Kidney (tissue), 14 donors: ENCODE results near the gene BHMT2. TPM values are rescaled to one million over a fixed set of nuclear protein-coding genes. Genes with fewer than 3 reads are reported as not detected.

ENCODE experiments used
- DNase-seq, 5 donors: peaks; one replicate each; pipeline ENCODE4 v3.0.0-alpha.2; 2013 to 2020
- FAIRE-seq: peaks from 2 replicates; lab custom pipeline; 2012; peaks lifted over from hg19 to GRCh38; lab: Jason Lieb, UNC
- H3K27ac ChIP-seq, 2 donors: one replicate each; pipeline ENCODE4 v1.7.0; 2013; ENCODE audit warnings: low read depth in 2 of 2, low read length in 2 of 2, inconsistent platforms in 1 of 2
- H3K27me3 ChIP-seq: one replicate; pipeline ENCODE4 v1.7.1; 2013; ENCODE audit warnings: low read length, inconsistent platforms; ENCODE audit not compliant: control insufficient read depth, insufficient read depth
- H3K36me3 ChIP-seq, 3 donors: one replicate each; pipeline versions ENCODE4 v1.7.0 to v1.7.1; 2013; ENCODE audit warnings: low read length in 3 of 3, control low read depth in 1 of 3, inconsistent platforms in 1 of 3; ENCODE audit not compliant: insufficient read depth in 3 of 3, control insufficient read depth in 2 of 3
- H3K4me1 ChIP-seq, 3 donors: one replicate each; pipeline versions ENCODE4 v1.7.0 to v1.7.1; 2013; ENCODE audit warnings: low read length in 3 of 3, inconsistent platforms in 1 of 3, low read depth in 1 of 3; ENCODE audit not compliant: control insufficient read depth in 2 of 3, insufficient read depth in 2 of 3
- H3K4me3 ChIP-seq, 3 donors: one replicate each; pipeline versions ENCODE4 v1.7.0 to v1.8.1; 2013; ENCODE audit warnings: low read length in 3 of 3, control low read depth in 1 of 3, inconsistent platforms in 1 of 3
- H3K9ac ChIP-seq, 3 donors: one replicate each; pipeline versions ENCODE4 v1.7.0 to v1.7.1; 2013; ENCODE audit warnings: low read length in 3 of 3, control low read depth in 1 of 3, inconsistent platforms in 1 of 3
- H3K9me3 ChIP-seq, 3 donors: one replicate each; pipeline versions ENCODE4 v1.7.0 to v1.7.1; 2013; ENCODE audit warnings: low read length in 3 of 3, control low read depth in 1 of 3, inconsistent platforms in 1 of 3; ENCODE audit not compliant: control insufficient read depth in 2 of 3, insufficient read depth in 1 of 3
- CTCF ChIP-seq: IDR thresholded peaks from 3 replicates; pipeline ENCODE4 v1.5.1; 2012; ENCODE audit warnings: mild to moderate bottlenecking, moderate library complexity, borderline replicate concordance; ENCODE audit not compliant: insufficient read depth; ENCODE audit errors: extremely low read depth
- intact Hi-C: fragments of 100-400 bp; cut with DNase I; formaldehyde crosslinking; loops from one replicate; pipeline ENCODE4 v1.11.1; 2022
- polyA plus RNA-seq: library from polyadenylated mRNA; stranded (reverse); fragments of 350-450 nt; fragmentation: Illumina TruSeq; extraction: RNeasy Lipid Tissue Mini Kit (QIAGEN cat#74804); gene quantifications from one replicate; pipeline ENCODE4 v1.2.3, GENCODE V29; 2014; ENCODE audit warnings: low read depth, low replicate concordance; ENCODE audit not compliant: insufficient read depth
- total RNA-seq: library from RNA; stranded (reverse); fragmentation: NEBNext Ultra II Directional; extraction: Animal tissue kit (Norgen Biotek cat#: 25700); gene quantifications from one replicate; pipeline ENCODE4 v1.2.1, GENCODE V29; 2021
- donor health status: control.
- donor health status: control.
- donor health status: control.
- donor health status: control.
- donor health status: control.
- donor health status: DM: yes; HTN: yes; CAD: no.
- donor health status: Normal renal cell carcinoma (clear cell type).

Gene BHMT2
- total and polyA plus RNA-seq, 2 donors from 2014 or later, result 54.8 to 230 TPM

- Histone ChIP-seq H3K36me3 (no peaks in the 10 kb centered on the region), H3K9me3 (peaks cover 0 to 5% (median 0%) of the 10 kb centered on the region in 3 donors), H3K27me3 (no peaks in the 10 kb centered on the region), H3K4me1 (peaks cover 0 to 21% (median 5%) of the 10 kb centered on the region in 3 donors), H3K9ac (peak overlapping the region in 1 of 3 donors; percentile 0), H3K27ac (peak overlapping the region; percentile 61 to 96), H3K4me3 (peak overlapping the region in 1 of 3 donors; percentile 5)
- TF ChIP-seq CTCF, result no peak
- FAIRE-seq (no peak), DNase-seq (peak in 1 of 5 donors; percentile 16)
- intact Hi-C loops, result no loop called here
Observed at GRCh38 chr5:79032031-79032695, 37.4 kb upstream of the BHMT2 start.

- H3K27ac ChIP-seq, result peak overlapping the region; percentile 61 to 96
- no peak overlapping the region for H3K4me3 ChIP-seq
- FAIRE-seq (no peak), DNase-seq (no peak)
- peaks cover 0 to 5% (median 0%) of the 10 kb centered on the region in 3 donors for H3K9me3 ChIP-seq
- no peaks in the 10 kb centered on the region for H3K36me3 ChIP-seq
- H3K4me1 ChIP-seq, result peaks cover 0 to 21% (median 5%) of the 10 kb centered on the region in 3 donors
- H3K27me3 ChIP-seq, result no peaks in the 10 kb centered on the region
- no peak for TF ChIP-seq CTCF
- H3K9ac ChIP-seq, result no peak overlapping the region
- intact Hi-C loops, result no loop called here
Observed at GRCh38 chr5:79032782-79033181, 36.8 kb upstream of the BHMT2 start.

- Histone ChIP-seq H3K4me1 (peaks cover 0 to 21% (median 5%) of the 10 kb centered on the region in 3 donors), H3K9me3 (peaks cover 0 to 5% (median 0%) of the 10 kb centered on the region in 3 donors), H3K36me3 (no peaks in the 10 kb centered on the region), H3K27ac (no peak overlapping the region), H3K4me3 (no peak overlapping the region), H3K27me3 (no peaks in the 10 kb centered on the region), H3K9ac (no peak overlapping the region)
- intact Hi-C loops, result no loop called here
- DNase-seq, result no peak
- FAIRE-seq, result no peak
- TF ChIP-seq CTCF, result no peak
Observed at GRCh38 chr5:79035237-79035636, 34.3 kb upstream of the BHMT2 start.
